Left colon (tissue), 2 donors: ENCODE measurements around the gene MYADM. TPM values are rescaled to one million over a fixed set of nuclear protein-coding genes. Genes with fewer than 3 reads are reported as not detected.

ENCODE experiments used
- ATAC-seq: fragments of 200-7000 bp; cut with Tn5 transposase; one replicate; pipeline ENCODE4 v1.9.1; 2020; ENCODE audit warnings: mild to moderate bottlenecking, moderate library complexity
- DNase-seq, 2 donors: peaks; one replicate each; pipeline ENCODE4 v3.0.0-alpha.2; 2020
- intact Hi-C, 2 donors: fragments of 100-400 bp; cut with DNase I in 1 of 2; cut with micrococcal nuclease in 1 of 2; formaldehyde crosslinking; loops; one replicate each; pipeline versions ENCODE4 v1.11.2 to v1.14.0; 2022; cut with DNase I, micrococcal nuclease
- total RNA-seq, 2 donors: library from RNA; stranded (reverse); fragmentation: NEBNext Ultra II Directional; extraction: Animal tissue kit (Norgen Biotek cat#: 25700); gene quantifications; one replicate each; pipeline ENCODE4 v1.2.1, GENCODE V29; 2021
- donor health status: DM: no; HTN: no; CAD: no.
- donor health status: DM: yes; HTN: yes; CAD: no.

Gene MYADM
- total RNA-seq, 2 donors from 2014 or later = 55.6 to 78.4 TPM

DNA sequence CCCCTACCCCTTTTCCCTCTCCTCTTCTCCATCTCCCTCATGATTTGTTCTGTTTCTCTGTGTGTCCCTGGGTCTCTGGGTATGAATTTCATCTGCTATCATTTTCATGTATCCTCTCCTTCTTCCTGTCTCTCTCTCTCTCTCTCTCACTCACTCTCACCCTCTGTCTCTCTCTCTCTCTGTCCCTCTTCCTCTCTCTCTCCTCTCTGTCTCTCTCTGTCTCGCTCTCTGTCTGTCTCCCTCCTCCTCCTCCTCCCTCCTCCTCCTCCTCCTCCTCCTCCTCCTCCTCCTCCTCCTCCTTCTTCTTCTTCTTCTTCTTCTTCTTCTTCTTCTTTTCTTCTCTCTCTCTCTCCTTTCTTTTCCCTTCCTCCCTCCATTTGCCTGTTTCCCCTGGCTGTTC, 38.1 kb downstream of the MYADM start:
- intact Hi-C loops = loop anchor here in 1 of 2 donors (10.0 kb wide), 1 partner anchor 119 kb away; no protein-coding TSS in a partner anchor
- DNase-seq (no peak), ATAC-seq (no peak)

DNA sequence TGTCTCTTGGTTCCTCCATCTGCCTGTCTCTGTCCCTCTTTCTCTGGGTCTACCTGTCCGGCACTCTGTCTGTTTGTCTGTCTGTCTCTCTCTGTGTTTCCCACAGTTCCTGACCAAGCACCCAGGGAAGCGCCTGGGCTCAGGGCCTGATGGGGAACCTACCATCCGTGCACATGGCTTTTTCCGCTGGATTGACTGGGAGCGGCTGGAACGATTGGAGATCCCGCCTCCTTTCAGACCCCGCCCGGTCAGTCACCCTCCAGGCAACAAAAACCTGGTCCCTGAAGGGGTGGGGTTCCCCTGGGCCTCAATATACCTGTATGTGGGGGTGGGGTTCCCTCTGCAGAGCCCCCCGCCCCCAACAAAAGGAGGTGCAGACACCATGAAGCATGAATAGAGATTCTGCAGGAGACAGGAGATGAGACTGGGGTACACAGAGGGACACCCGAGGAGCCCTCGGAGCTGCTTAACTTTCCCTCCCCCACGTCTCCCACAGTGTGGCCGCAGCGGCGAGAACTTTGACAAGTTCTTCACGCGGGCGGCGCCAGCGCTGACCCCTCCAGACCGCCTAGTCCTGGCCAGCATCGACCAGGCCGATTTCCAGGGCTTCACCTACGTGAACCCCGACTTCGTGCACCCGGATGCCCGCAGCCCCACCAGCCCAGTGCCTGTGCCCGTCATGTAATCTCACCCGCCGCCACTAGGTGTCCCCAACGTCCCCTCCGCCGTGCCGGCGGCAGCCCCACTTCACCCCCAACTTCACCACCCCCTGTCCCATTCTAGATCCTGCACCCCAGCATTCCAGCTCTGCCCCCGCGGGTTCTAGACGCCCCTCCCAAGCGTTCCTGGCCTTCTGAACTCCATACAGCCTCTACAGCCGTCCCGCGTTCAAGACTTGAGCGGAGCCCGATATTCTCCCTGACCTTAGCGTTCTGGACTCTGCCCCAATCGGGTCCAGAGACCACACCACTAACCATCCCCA, 38.8 kb downstream of the MYADM start:
- intact Hi-C loops = loop anchor here in 1 of 2 donors (10.0 kb wide), 1 partner anchor 118 kb away; no protein-coding TSS in a partner anchor
- ATAC-seq = peak; percentile 46
- DNase-seq = peak in 1 of 2 donors; percentile 49

DNA sequence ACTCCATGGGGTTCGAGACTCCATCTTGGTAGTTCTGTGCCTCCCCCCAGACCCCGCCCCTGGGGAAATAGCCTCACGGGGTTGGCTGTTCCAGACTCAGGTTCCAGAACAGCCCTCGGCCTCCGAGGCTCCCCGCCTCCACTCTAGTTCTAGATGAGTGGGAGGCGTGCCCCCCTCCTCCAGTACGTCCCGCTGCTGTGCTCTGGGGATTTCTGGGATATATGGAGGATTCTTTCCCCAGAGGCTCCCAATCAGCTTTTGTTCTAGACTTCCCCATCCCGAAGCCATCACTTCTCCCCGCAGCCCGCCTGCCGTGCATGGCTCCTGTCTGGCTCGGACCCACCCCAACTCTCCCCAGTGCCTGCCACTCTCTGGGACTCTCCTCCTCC, 39.5 kb downstream of the MYADM start:
- ATAC-seq (no peak), DNase-seq (no peak)
- intact Hi-C loops = loop anchor here in 1 of 2 donors (10.0 kb wide), 1 partner anchor 118 kb away; no protein-coding TSS in a partner anchor

DNA sequence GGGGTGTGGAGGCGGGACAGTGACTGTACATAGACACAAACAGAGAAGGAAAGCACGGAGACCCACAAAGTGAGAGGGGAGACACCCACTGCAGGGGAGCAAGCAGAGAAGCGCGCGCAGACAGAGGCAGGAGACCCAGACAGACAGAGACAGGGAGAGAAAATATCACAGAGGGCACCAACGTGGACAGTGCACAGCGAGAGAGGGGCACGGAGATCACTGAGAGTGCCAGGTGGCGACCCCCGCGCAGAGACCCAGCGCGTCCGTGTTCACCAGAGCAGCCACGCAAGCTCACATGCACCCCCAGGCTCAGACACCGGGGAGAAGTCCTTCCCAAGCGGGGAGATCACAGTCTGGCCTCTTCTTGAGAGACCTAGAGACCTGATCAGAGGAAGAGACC, 40.0 kb downstream of the MYADM start:
- ATAC-seq (no peak), DNase-seq (no peak)
- intact Hi-C loops = loop anchor here in 1 of 2 donors (10.0 kb wide), 1 partner anchor 117 kb away; no protein-coding TSS in a partner anchor

DNA sequence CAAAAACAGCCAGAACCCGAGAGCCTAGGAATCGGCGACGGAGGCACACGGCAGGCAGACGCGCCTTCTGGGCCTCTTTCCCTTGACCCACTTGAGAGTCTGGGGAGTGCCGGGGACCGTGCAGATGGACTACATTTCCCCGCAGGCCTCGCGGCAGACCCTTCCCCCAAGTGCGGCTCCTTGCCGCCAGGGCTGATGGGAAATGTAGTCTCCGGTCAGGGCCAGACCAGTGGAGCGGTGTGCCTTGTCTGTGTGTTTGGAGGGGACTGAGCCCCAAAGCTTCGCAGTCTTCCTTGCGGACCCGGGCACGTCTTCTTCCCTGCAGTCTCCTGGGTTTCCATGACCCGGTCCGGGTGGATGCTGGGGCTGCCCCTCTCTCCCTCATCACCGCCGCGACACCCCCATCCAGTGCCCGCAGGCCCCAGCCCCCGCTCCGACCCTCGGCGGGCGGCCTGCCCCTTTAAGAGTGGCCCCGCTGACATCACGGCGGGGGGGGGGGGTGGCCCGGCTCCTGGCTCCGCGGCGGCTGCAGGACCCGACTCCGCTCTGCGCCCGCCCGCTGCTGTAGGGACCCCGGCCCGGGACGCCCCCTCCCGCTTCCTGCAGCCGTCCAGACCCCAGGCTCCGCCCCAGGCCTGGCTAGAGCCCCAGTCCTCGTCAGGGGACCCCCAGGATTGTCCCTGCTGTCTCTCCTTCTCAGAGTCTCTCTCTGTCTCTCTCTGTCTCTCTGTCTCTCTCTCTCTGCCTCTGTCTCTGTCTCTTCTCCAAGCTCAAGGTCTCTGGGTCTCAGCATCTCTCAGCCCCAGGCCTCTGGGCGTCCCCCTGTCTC, 40.6 kb downstream of the MYADM start:
- ATAC-seq = peak; percentile 52
- intact Hi-C loops = loop anchor here in 1 of 2 donors (10.0 kb wide), 1 partner anchor 116 kb away; no protein-coding TSS in a partner anchor
- peak in 1 of 2 donors; percentile 19 for DNase-seq

DNA sequence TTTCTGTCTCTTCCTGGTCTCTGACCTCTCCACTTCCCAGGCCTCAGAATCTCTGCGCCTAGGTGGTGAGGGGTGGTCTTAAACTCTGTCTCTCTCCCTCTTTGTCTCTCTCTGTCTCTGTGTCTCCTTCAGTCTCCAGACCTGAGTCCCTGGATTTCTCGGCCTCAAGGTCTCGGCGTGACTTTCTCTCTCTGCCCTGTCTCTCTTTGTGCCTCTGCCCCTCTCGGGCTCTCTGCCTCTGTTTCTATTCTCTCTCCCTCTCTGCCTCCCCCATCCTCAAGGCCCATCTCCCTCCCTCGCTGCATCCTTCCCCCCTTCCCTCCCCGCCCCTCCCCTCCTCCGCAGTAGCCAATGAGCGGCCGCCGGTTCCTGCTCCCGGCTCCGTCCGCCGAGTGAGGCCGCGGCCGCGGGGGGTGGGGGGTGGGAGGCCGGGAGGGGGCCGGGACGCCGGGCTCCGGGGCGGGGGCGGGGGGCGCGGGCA, 41.3 kb downstream of the MYADM start, which contains the start of gene CACNG7:
Gene CACNG7 (plus strand): TSS at position 344 of the 481 bp plus-strand sequence. CDS start 3,554 bp downstream, outside the sequence.
- DNase-seq (no peak), ATAC-seq (no peak)
- intact Hi-C loops = loop anchor here in 1 of 2 donors (10.0 kb wide), 1 partner anchor 116 kb away; no protein-coding TSS in a partner anchor

DNA sequence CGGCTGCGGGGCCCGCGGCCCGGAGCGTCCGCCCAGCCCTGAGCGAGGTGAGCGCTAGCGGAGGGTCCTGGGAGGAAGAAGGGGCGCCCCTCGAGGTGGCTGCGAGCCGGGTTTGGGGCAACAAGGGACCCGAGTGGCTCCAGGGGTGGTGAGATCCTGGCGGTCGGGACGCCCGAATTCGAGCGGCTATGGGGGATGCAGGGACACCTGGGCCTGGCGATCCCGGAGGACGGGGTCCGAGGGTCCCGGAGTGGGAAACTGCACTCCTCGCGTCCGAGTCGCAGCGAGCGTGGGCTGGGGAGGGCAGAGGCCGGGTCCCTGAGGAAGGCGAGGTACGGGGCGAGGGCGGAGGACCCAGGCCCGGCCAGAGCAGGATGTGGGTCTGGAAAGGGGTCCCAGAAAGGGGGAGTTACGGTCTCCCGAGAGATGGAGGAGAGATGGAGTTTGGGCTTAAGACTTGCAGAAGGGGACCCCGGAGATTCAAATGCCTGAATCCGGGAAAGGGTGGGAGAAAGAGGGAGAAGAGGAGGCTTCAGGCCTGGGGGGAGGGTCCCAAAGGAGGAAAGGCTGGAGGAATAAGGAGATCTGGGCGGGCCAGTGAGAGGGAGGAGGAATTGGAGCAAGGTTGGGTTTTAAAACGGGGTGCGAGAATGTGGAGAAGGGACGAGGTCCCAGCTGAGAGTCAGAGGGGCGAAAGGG, 41.9 kb downstream of the MYADM start:
- intact Hi-C loops = loop anchor here in 1 of 2 donors (10.0 kb wide), 1 partner anchor 115 kb away; no protein-coding TSS in a partner anchor
- DNase-seq (no peak), ATAC-seq (no peak)

DNA sequence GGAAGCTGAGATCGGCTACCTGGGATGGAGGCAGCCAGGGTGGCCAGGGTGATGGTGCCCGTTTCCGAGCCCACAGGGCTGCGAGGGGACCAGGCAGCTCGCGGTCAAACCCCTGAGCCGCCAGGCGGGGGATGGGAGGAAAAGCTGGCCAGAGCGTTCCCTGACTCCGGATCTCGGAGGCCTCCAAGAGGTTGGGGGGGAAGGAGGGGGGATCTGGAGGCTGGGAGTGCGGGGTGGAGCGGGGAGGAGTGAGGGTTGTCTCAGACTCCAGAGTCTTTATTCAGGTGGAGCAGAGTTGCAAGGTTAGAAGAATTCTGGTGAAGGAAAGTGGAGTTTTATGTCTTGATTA, 42.5 kb downstream of the MYADM start:
- DNase-seq (no peak), ATAC-seq (no peak)
- intact Hi-C loops = no loop called here

DNA sequence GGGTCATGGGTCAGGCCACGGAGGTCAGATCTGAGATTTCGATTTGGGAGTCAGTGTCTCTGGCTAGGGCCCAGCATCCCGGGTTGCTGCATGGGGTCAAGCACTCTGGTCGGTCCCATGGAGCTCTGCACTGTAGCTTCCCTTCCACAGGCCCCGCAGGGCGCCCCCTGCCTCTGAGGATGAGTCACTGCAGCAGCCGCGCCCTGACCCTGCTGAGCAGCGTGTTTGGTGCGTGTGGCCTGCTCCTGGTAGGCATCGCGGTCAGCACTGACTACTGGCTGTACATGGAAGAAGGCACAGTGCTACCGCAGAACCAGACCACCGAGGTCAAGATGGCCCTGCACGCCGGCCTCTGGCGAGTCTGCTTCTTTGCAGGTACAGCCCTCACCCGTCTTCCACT, 45.0 kb downstream of the MYADM start:
- no peak for DNase-seq
- no peak for ATAC-seq

DNA sequence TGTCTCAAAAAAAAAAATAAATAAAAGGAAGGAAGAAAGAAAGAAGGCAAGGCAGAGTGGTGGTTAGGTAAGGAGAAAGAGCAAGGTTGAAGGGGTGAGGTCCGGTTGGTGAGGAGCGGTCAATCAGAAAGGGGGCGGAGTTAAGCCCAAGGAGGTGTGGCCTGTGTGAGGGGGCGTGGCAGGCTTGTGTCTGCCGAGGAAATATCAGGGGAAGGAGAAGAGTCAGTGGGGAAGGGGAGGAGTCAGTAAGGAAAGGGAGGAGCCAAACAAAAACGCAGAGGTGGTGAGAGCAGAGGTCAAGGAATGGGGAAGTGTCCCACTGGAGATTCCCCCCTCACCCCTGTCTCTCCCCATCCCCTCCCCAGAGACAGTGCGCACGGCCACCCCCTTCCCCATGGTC, 47.3 kb downstream of the MYADM start:
- intact Hi-C loops = no loop called here
- DNase-seq = no peak
- ATAC-seq = no peak

More for the DNA sequence above, 45.0 kb downstream of the MYADM start:
- intact Hi-C loops = no loop called here

DNA sequence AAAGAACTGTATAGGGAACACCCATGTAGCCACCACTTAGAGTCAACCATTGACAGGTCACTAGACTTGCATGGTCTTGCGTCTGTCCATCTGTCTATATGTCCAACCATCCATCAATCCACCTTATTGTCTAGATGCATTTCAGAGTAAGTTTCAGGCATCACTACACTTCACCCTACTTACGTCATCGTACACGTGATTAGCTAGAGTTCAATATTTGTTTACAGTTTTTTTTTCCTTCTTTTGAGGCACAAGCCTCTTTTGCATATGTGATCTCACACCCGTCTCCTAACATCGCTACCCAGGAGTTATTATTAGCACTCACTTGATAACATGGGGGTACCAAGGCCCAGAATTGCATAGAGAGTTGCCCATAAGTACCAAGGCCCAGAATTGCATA, 48.3 kb downstream of the MYADM start:
- intact Hi-C loops = no loop called here
- DNase-seq = no peak
- ATAC-seq = no peak

DNA sequence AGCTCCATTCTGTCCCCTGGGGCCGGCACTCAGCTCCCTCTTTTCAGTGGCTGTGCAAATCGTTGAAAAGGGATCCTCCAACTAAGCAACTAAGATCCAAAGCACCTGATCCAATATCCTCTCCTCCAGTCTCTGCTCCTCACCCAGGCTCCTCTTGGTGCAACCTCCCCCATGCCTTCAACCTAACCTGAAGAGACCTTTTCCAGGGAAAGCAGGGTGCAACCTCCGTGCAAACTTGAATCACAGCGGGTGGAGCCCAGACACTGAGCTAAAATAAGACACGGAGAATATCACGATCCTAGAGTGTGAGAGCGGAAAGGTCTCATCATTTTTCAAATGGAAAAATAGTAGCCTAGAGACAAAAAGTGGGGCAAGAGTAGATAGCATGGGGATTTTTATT, 49.7 kb downstream of the MYADM start:
- intact Hi-C loops = no loop called here
- DNase-seq (no peak), ATAC-seq (no peak)

Other genes starting within 250 kb of the MYADM start
- gene DPRX, start 235.9 kb upstream of the MYADM start, total RNA-seq = not detected
- gene NLRP12, start 43.6 kb upstream of the MYADM start, total RNA-seq = under 1 TPM; 0.09 to 0.22 TPM
- under 1 TPM in 1 of 2 donors, not detected in 1; 0.22 TPM for gene PRKCG, start 14.3 kb downstream of the MYADM start, total RNA-seq
- gene CACNG7, start 41.4 kb downstream of the MYADM start, total RNA-seq = not detected
- under 1 TPM in 1 of 2 donors, not detected in 1; 0.03 TPM for gene CACNG8, start 95.1 kb downstream of the MYADM start, total RNA-seq
- gene CACNG6, start 123.8 kb downstream of the MYADM start, total RNA-seq = not detected
- gene VSTM1, start 196.0 kb downstream of the MYADM start, total RNA-seq = not detected
- gene TARM1, start 213.5 kb downstream of the MYADM start, total RNA-seq = not detected
- gene OSCAR, start 232.9 kb downstream of the MYADM start, total RNA-seq = under 1 TPM; 0.67 to 0.98 TPM
- 100 to 1,000 TPM; 146 to 147 TPM for gene NDUFA3, start 235.0 kb downstream of the MYADM start, total RNA-seq
- 10 to 100 TPM; 12.4 to 12.7 TPM for gene TFPT, start 247.8 kb downstream of the MYADM start, total RNA-seq
- 10 to 100 TPM; 37.4 to 38.6 TPM for gene PRPF31, start 247.9 kb downstream of the MYADM start, total RNA-seq